GM18873 (cell line): Measurements from ENCODE around the gene HNRNPA2B1.
"Not testable (repeated sequence)": the region's sequence is repeated elsewhere in the genome, so short reads cannot be mapped to it uniquely, and the experiment has no call there.

Experiments used
- ATAC-seq: cut with Tn5 transposase; IDR thresholded peaks from one replicate; pipeline ENCODE4 v1.9.1; 2021; ENCODE audit warnings: mild to moderate bottlenecking, moderate library complexity, moderate number of reproducible peaks; ENCODE audit not compliant: unreplicated experiment, low FRiP score

Gene HNRNPA2B1

GRCh38 chr7:26148307-26148700, 52.2 kb downstream of the HNRNPA2B1 start:
- not testable (repeated sequence) for ATAC-seq

GRCh38 chr7:26147646-26148306, 52.8 kb downstream of the HNRNPA2B1 start:
- not testable (repeated sequence) for ATAC-seq

GRCh38 chr7:26147030-26147429, 53.5 kb downstream of the HNRNPA2B1 start:
- ATAC-seq: no peak

GRCh38 chr7:26145238-26145637, 55.3 kb downstream of the HNRNPA2B1 start:
- ATAC-seq: no peak

- ATAC-seq: no peak
Measured at GRCh38 chr7:26144184-26145080, 56.1 kb downstream of the HNRNPA2B1 start.

- no peak for ATAC-seq
Measured at GRCh38 chr7:26143298-26144048, 57.1 kb downstream of the HNRNPA2B1 start.

GRCh38 chr7:26141077-26141476, 59.5 kb downstream of the HNRNPA2B1 start:
- no peak for ATAC-seq

- no peak for ATAC-seq
Measured at GRCh38 chr7:26140380-26140779, 60.2 kb downstream of the HNRNPA2B1 start.
